GM12892 (cell line): ENCODE data around the gene ST3GAL5.

Experiments
- POLR2A ChIP-seq: IDR thresholded peaks from 2 replicates; pipeline ENCODE4 v1.6.1; 2011; ENCODE audit warnings: low read depth, low read length, control low read depth
- TAF1 ChIP-seq: IDR thresholded peaks from 2 replicates; pipeline ENCODE4 v1.6.1; 2011; ENCODE audit warnings: low read depth, mild to moderate bottlenecking, control low read depth, low read length, borderline replicate concordance

DNA sequence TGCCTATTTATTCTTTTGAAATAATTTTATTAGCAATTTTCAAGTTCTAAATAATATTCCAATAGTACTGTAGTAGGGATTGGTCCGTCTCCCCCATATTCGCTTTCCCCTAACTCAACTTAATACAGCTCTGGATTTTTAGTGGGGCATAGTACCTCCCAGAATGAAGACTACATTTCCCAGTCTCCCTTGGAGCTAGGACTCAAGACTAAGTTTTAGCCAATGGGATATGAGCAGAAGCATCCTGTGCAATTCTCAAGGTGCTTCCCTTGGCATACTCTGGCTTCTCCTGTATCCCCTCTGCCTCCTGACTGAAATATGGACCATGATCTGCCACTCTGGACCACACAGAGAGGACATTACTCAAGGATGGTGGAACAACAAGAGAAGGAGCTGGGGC, 24.1 kb downstream of the ST3GAL5 start:
- TF ChIP-seq POLR2A, result no peak
- no peak for TF ChIP-seq TAF1
